C4-2B (cell line): ENCODE data around the gene ZNF215.

ENCODE experiments used
- ZFX ChIP-seq: fragments of 450-650 bp; IDR thresholded peaks from 2 replicates; pipeline ENCODE4 v1.6.1; 2017
- TF ChIP-seq, protein P1 (sequence below): fragments of 450-650 bp; conservative IDR thresholded peaks from 2 replicates; pipeline ENCODE4 v1.5.1; 2017; ENCODE audit warnings: mild to moderate bottlenecking

DNA sequence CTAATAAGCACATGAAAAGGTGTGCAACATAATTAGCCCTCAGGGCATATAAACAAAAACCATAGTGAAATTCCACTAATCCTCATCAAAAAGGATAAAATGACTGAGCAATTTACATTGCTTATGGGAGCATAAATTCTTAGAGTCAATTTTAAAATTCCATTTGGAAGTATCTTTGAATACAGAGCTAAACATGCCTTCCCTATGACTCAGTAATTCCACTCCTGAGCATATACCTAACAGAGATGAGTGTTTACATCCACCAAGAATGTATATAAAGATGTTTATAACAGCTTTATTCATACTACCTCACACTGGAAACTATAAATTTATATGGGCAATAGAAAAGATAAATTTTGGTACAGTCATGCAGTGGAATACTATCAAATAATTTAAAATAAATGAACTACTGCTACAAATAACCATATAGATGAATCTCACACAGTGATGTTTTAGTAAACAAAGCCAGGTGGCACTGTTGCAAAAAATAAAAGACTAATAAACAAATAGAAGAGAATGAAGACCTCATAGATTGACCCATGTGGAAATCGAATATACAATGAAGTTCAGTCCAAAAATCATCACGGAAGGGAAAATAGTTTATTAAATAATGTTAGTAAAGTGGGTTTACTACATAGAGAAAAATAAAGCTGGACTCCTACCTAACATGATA is 25.8 kb upstream of the ZNF215 start:
- TF ChIP-seq, protein P1, sequence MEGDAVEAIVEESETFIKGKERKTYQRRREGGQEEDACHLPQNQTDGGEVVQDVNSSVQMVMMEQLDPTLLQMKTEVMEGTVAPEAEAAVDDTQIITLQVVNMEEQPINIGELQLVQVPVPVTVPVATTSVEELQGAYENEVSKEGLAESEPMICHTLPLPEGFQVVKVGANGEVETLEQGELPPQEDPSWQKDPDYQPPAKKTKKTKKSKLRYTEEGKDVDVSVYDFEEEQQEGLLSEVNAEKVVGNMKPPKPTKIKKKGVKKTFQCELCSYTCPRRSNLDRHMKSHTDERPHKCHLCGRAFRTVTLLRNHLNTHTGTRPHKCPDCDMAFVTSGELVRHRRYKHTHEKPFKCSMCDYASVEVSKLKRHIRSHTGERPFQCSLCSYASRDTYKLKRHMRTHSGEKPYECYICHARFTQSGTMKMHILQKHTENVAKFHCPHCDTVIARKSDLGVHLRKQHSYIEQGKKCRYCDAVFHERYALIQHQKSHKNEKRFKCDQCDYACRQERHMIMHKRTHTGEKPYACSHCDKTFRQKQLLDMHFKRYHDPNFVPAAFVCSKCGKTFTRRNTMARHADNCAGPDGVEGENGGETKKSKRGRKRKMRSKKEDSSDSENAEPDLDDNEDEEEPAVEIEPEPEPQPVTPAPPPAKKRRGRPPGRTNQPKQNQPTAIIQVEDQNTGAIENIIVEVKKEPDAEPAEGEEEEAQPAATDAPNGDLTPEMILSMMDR: peak; percentile 39
- TF ChIP-seq ZFX: no peak
